ENCODE measurements around the gene NRCAM. TPM values are rescaled to one million over a fixed set of nuclear protein-coding genes. Genes with fewer than 3 reads are reported as not detected.
"Not testable (repeated sequence)": the region's sequence is repeated elsewhere in the genome, so short reads cannot be mapped to it uniquely, and the experiment has no call there.

Gene NRCAM
- total RNA-seq, 1 donor from 2014 or later: 39.0 TPM

DNA sequence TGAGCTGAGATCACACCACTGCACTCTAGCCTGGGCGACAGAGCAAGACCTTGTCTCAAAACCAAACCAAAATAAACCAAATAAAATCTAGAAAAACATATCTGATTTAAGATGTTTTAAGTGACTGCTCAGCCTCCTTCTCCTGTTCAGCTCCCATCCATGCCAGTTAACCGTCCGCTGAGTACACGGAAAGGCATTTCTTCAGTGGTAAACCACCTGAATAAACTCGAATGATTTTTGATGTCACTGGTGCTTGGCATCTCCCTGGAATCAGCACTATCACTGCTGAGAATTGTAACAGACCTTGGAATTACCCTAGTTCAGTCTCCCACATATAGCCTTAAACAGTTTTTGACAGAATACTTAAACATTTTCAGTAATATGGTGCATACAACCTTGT lies 24.1 kb upstream of the NRCAM start:
- Histone ChIP-seq H3K36me3 (ENCODE audit: control insufficient read depth, insufficient read depth, low read length) (no peaks in the 10 kb centered on the region), H3K4me3 (ENCODE audit: low read depth, low read length) (no peak overlapping the region), H3K27me3 (ENCODE audit: control insufficient read depth, insufficient read depth, low read length) (no peaks in the 10 kb centered on the region)
- TF ChIP-seq, protein P1, sequence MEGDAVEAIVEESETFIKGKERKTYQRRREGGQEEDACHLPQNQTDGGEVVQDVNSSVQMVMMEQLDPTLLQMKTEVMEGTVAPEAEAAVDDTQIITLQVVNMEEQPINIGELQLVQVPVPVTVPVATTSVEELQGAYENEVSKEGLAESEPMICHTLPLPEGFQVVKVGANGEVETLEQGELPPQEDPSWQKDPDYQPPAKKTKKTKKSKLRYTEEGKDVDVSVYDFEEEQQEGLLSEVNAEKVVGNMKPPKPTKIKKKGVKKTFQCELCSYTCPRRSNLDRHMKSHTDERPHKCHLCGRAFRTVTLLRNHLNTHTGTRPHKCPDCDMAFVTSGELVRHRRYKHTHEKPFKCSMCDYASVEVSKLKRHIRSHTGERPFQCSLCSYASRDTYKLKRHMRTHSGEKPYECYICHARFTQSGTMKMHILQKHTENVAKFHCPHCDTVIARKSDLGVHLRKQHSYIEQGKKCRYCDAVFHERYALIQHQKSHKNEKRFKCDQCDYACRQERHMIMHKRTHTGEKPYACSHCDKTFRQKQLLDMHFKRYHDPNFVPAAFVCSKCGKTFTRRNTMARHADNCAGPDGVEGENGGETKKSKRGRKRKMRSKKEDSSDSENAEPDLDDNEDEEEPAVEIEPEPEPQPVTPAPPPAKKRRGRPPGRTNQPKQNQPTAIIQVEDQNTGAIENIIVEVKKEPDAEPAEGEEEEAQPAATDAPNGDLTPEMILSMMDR (IDR thresholded peaks at IDR 0.05; ENCODE audit: insufficient read depth, low read length, poor library complexity, severe bottlenecking): no peak
- DNase-seq (ENCODE audit: low read depth): no peak

DNA sequence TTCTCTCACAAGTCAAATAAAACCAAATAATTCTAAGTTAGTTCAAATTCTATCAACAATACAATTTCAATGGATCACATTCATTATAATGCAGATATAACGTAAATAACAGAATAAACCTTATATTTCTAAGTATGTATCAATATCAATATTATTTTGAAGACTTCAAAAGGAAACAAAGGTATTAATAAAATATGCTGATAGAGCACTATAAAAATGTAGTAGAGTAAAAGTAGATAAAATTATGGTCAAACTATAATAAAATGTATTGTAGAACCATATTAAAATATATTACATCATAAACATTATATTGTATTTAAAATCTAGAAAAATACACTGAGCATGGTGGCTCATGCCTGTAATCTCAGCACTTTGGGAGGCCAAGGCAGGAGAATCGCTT lies 23.5 kb upstream of the NRCAM start:
- H3K36me3 ChIP-seq (ENCODE audit: control insufficient read depth, insufficient read depth, low read length): no peaks in the 10 kb centered on the region
- no peak overlapping the region for H3K4me3 ChIP-seq (ENCODE audit: low read depth, low read length)
- TF ChIP-seq, protein P1 (IDR thresholded peaks at IDR 0.05; ENCODE audit: insufficient read depth, low read length, poor library complexity, severe bottlenecking): no peak
- no peaks in the 10 kb centered on the region for H3K27me3 ChIP-seq (ENCODE audit: control insufficient read depth, insufficient read depth, low read length)
- DNase-seq (ENCODE audit: low read depth): no peak

DNA sequence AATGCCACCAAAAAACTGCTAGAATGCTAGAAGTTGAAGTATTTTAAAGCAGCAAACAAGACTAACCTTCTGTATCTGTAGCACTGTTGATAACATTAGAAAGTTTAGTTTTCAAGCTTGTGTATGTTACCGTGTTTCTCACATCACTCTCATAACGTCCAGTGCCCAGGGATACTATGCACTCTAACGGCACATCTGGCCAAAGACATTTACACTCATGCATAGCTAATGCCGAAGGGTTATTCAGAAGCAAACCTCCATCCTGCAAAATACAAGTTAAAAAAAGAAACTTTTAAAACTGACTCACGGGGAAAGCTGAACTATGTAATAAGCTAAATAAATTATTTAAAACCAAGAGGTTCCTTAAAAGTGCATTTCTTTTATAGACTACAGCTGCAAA lies 22.9 kb upstream of the NRCAM start:
- Histone ChIP-seq H3K4me3 (ENCODE audit: low read depth, low read length) (no peak overlapping the region), H3K36me3 (ENCODE audit: control insufficient read depth, insufficient read depth, low read length) (no peaks in the 10 kb centered on the region), H3K27me3 (ENCODE audit: control insufficient read depth, insufficient read depth, low read length) (no peaks in the 10 kb centered on the region)
- DNase-seq (ENCODE audit: low read depth): no peak
- TF ChIP-seq, protein P1 (IDR thresholded peaks at IDR 0.05; ENCODE audit: insufficient read depth, low read length, poor library complexity, severe bottlenecking): no peak

DNA sequence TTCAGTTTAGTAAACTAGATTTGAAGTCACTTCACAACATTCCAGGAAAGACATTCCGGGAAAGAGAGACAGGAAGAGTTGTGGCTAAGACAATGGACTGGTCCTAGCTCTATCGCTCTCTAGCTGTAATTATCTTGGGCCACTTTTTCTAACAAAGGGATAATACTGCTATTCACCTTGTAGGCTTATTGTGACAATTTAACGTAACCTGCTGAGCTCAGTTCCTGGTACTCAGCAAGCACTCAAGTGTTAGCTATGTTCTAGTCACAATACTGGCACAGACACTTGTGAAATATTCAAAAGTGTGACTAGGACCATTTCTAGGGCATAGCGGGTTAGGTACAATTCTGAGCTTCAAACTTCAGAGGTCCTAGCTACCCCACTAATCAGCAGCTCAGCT lies 12.0 kb upstream of the NRCAM start:
- TF ChIP-seq, protein P1 (IDR thresholded peaks at IDR 0.05; ENCODE audit: insufficient read depth, low read length, poor library complexity, severe bottlenecking): no peak
- Histone ChIP-seq H3K27me3 (ENCODE audit: control insufficient read depth, insufficient read depth, low read length) (no peaks in the 10 kb centered on the region), H3K36me3 (ENCODE audit: control insufficient read depth, insufficient read depth, low read length) (no peaks in the 10 kb centered on the region), H3K4me3 (ENCODE audit: low read depth, low read length) (no peak overlapping the region)
- no peak for DNase-seq (ENCODE audit: low read depth)

DNA sequence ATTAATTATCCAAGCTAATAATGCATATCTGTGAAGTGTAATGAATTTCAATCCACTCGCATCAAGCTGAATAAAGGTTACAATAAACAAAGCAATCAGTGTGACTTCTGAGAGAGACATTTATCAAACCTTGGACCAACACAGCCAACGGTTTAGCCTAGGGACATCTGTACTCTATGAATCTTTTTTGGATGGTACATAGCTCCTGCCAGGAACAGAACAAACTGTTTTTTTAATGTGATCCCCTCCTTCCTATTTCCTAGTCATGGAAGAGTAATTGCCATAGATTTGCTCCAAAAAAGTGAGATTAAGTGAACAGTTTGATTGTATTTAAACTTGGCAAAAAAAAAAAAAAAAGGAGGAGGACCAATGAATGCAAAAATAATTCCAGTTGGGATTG lies 11.2 kb upstream of the NRCAM start:
- TF ChIP-seq, protein P1 (IDR thresholded peaks at IDR 0.05; ENCODE audit: insufficient read depth, low read length, poor library complexity, severe bottlenecking): no peak
- H3K27me3 ChIP-seq (ENCODE audit: control insufficient read depth, insufficient read depth, low read length): no peaks in the 10 kb centered on the region
- DNase-seq (ENCODE audit: low read depth): no peak
- no peaks in the 10 kb centered on the region for H3K36me3 ChIP-seq (ENCODE audit: control insufficient read depth, insufficient read depth, low read length)
- H3K4me3 ChIP-seq (ENCODE audit: low read depth, low read length): no peak overlapping the region

DNA sequence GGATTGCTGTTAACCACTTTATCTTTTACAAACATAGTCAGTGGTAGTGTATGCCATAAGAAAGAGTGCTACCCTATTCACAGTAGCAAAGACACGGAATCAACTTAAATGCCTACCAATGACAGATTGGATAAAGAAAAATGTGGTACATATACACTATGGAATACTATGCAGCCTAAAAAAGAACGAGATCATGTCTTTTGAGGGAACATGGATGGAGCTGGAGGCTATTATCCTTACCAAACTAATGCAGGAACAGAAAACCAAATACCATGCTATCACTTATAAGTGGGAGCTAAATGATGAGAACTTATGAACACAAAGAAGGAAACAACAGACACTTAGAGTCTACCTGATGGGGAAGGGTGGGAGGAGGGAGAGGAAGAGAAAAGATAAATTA lies 10.1 kb upstream of the NRCAM start:
- H3K4me3 ChIP-seq (ENCODE audit: low read depth, low read length); H3K27me3 ChIP-seq (ENCODE audit: control insufficient read depth, insufficient read depth, low read length); DNase-seq (ENCODE audit: low read depth); H3K36me3 ChIP-seq (ENCODE audit: control insufficient read depth, insufficient read depth, low read length): not testable (repeated sequence)

Measured in kidney epithelial cell (primary cell).